K562 (cell line): ENCODE results near the gene MAGI1.

ENCODE experiments used
- GTF3C2 ChIP-seq: IDR thresholded peaks from 3 replicates; pipeline ENCODE4 v1.6.1; 2011; ENCODE audit warnings: borderline replicate concordance, mild to moderate bottlenecking, moderate library complexity; ENCODE audit not compliant: insufficient read length; ENCODE audit errors: extremely low read depth
- HINFP ChIP-seq: fragments of 450-650 bp; conservative IDR thresholded peaks from 2 replicates; pipeline ENCODE4 v1.6.1; 2016; ENCODE audit warnings: missing genetic modification characterization, low read depth, mild to moderate bottlenecking, control low read depth, missing compliant biosample characterization
- RERE ChIP-seq: sonication (generic); formaldehyde crosslinking; IDR thresholded peaks from 2 replicates; pipeline ENCODE4 v1.8.0; 2023; ENCODE audit warnings: missing genetic modification reagents, mild to moderate bottlenecking, borderline replicate concordance
- SPI1 ChIP-seq: IDR thresholded peaks from 2 replicates; pipeline ENCODE4 v1.6.1; 2011; ENCODE audit warnings: low read depth, low read length, control low read depth, borderline replicate concordance
- TAF1 ChIP-seq: IDR thresholded peaks from 2 replicates; pipeline ENCODE4 v1.6.1; 2011; ENCODE audit warnings: mild to moderate bottlenecking, low read length, moderate library complexity; ENCODE audit not compliant: insufficient read depth, control insufficient read depth, severe bottlenecking; ENCODE audit errors: extremely low read depth

- no peak for TF ChIP-seq HINFP (tag)
- TF ChIP-seq SPI1: no peak
- TF ChIP-seq TAF1: no peak
- TF ChIP-seq GTF3C2: no peak
- TF ChIP-seq RERE (CRISPR knock-in tag): no peak
Observed at GRCh38 chr3:66033241-66034138, 5.2 kb downstream of the MAGI1 start.
